HG03196 (cell line): ENCODE results near the gene AQR.
A peak's percentile ranks its signal among the peaks of the same experiment; 100 is the strongest.
"Not testable (repeated sequence)": the region's sequence is repeated elsewhere in the genome, so short reads cannot be mapped to it uniquely, and the experiment has no call there.

Source experiments
- ATAC-seq: cut with Tn5 transposase; IDR thresholded peaks from one replicate; pipeline ENCODE4 v1.9.1; 2021; ENCODE audit not compliant: unreplicated experiment

Gene AQR

GRCh38 chr15:34969340-34970097, at the start of gene AQR:
Gene AQR (minus strand): TSS chr15:34969742. CDS start chr15:34969613, 129 bp downstream.
- ATAC-seq = peak; percentile 98

GRCh38 chr15:35014241-35014640, 44.7 kb upstream of the AQR start:
- no peak for ATAC-seq

- ATAC-seq = no peak
Observed at GRCh38 chr15:35013370-35013769, 43.8 kb upstream of the AQR start.

GRCh38 chr15:35007397-35007796, 37.9 kb upstream of the AQR start:
- ATAC-seq = no peak

- ATAC-seq = no peak
Observed at GRCh38 chr15:35005933-35006332, 36.4 kb upstream of the AQR start.

GRCh38 chr15:35003928-35004327, 34.4 kb upstream of the AQR start:
- ATAC-seq = no peak

GRCh38 chr15:35000511-35000910, 31.0 kb upstream of the AQR start:
- ATAC-seq = no peak

- ATAC-seq = no peak
Observed at GRCh38 chr15:34999906-35000305, 30.4 kb upstream of the AQR start.

GRCh38 chr15:34994925-34995324, 25.4 kb upstream of the AQR start:
- ATAC-seq = no peak

- peak; percentile 91 for ATAC-seq
Observed at GRCh38 chr15:34993877-34994276, 24.3 kb upstream of the AQR start.

GRCh38 chr15:34993412-34993811, 23.9 kb upstream of the AQR start:
- peak; percentile 32 for ATAC-seq

- ATAC-seq = peak; percentile 81
Observed at GRCh38 chr15:34988027-34988902, 18.7 kb upstream of the AQR start, which contains the start of gene ZNF770. Gene ZNF770 (minus strand): TSS chr15:34988287. CDS start chr15:34983434, 4,853 bp downstream.

- ATAC-seq = peak; percentile 1
Observed at GRCh38 chr15:34987609-34988026, 18.1 kb upstream of the AQR start.

- no peak for ATAC-seq
Observed at GRCh38 chr15:34986771-34987480, 17.4 kb upstream of the AQR start.

- no peak for ATAC-seq
Observed at GRCh38 chr15:34986326-34986725, 16.8 kb upstream of the AQR start.

- ATAC-seq = no peak
Observed at GRCh38 chr15:34984889-34985630, 15.5 kb upstream of the AQR start.

- ATAC-seq = no peak
Observed at GRCh38 chr15:34976743-34977142, 7.2 kb upstream of the AQR start.

- ATAC-seq = no peak
Observed at GRCh38 chr15:34976073-34976472, 6.5 kb upstream of the AQR start.

- ATAC-seq = no peak
Observed at GRCh38 chr15:34973512-34973911, 4.0 kb upstream of the AQR start.

- not testable (repeated sequence) for ATAC-seq
Observed at GRCh38 chr15:34970098-34970643, 629 bp upstream of the AQR start.
